IMR-90 (cell line): ENCODE data around the gene EPGN.

Experiments
- CTCF ChIP-seq: conservative IDR thresholded peaks from 2 replicates; pipeline ENCODE4 v1.5.1; 2012; ENCODE audit warnings: mild to moderate bottlenecking, low read depth, low read length, improper control_type of control experiment
- MAFK ChIP-seq: IDR thresholded peaks from 2 replicates; pipeline ENCODE4 v1.6.1; 2012; ENCODE audit warnings: low read depth, low read length, improper control_type of control experiment
- MAZ ChIP-seq: IDR thresholded peaks from 2 replicates; pipeline ENCODE4 v1.6.1; 2012; ENCODE audit warnings: low read depth, mild to moderate bottlenecking, low read length, improper control_type of control experiment, moderate library complexity, borderline replicate concordance
- MXI1 ChIP-seq: IDR thresholded peaks from 2 replicates; pipeline ENCODE4 v1.6.1; 2012; ENCODE audit warnings: low read depth, mild to moderate bottlenecking, low read length, moderate library complexity, borderline replicate concordance
- NFE2L2 ChIP-seq: fragments of 150-350 bp; IDR thresholded peaks from 2 replicates; pipeline ENCODE4 v1.6.1; 2016; ENCODE audit warnings: low read depth, mild to moderate bottlenecking, low read length
- POLR2A ChIP-seq: IDR thresholded peaks from 2 replicates; pipeline ENCODE4 v1.6.1; 2012; ENCODE audit warnings: mild to moderate bottlenecking, low read depth, low read length

- TF ChIP-seq MAFK (no peak), MAZ (no peak), CTCF (no peak), POLR2A (no peak), NFE2L2 (no peak), MXI1 (no peak)
Measured at GRCh38 chr4:74328501-74328900, 20.2 kb downstream of the EPGN start.
